Ishikawa (cell line): ENCODE measurements around the gene ARHGEF39.

ENCODE experiments used
- EGR1 ChIP-seq: IDR thresholded peaks from 2 replicates; pipeline ENCODE4 v1.6.1; 2012
- EP300 ChIP-seq: IDR thresholded peaks from 2 replicates; pipeline ENCODE4 v1.6.1; 2012; ENCODE audit warnings: borderline replicate concordance
- FOXM1 ChIP-seq: IDR thresholded peaks from 2 replicates; pipeline ENCODE4 v1.6.1; 2012; ENCODE audit warnings: low read depth, borderline replicate concordance
- MAX ChIP-seq: IDR thresholded peaks from 2 replicates; pipeline ENCODE4 v1.6.1; 2012
- RAD21 ChIP-seq: IDR thresholded peaks from 2 replicates; pipeline ENCODE4 v1.6.1; 2012; ENCODE audit warnings: low read depth
- REST ChIP-seq: IDR thresholded peaks from 2 replicates; pipeline ENCODE4 v1.6.1; 2012; ENCODE audit warnings: low read depth, mild to moderate bottlenecking
- TAF1 ChIP-seq: IDR thresholded peaks from 2 replicates; pipeline ENCODE4 v1.6.1; 2012; ENCODE audit warnings: low read depth, mild to moderate bottlenecking
- TEAD4 ChIP-seq: IDR thresholded peaks from 2 replicates; pipeline ENCODE4 v1.6.1; 2012
- USF1 ChIP-seq: IDR thresholded peaks from 2 replicates; pipeline ENCODE4 v1.6.1; 2012
- ZBTB7A ChIP-seq: IDR thresholded peaks from 2 replicates; pipeline ENCODE4 v1.6.1; 2012; ENCODE audit warnings: low read depth

DNA sequence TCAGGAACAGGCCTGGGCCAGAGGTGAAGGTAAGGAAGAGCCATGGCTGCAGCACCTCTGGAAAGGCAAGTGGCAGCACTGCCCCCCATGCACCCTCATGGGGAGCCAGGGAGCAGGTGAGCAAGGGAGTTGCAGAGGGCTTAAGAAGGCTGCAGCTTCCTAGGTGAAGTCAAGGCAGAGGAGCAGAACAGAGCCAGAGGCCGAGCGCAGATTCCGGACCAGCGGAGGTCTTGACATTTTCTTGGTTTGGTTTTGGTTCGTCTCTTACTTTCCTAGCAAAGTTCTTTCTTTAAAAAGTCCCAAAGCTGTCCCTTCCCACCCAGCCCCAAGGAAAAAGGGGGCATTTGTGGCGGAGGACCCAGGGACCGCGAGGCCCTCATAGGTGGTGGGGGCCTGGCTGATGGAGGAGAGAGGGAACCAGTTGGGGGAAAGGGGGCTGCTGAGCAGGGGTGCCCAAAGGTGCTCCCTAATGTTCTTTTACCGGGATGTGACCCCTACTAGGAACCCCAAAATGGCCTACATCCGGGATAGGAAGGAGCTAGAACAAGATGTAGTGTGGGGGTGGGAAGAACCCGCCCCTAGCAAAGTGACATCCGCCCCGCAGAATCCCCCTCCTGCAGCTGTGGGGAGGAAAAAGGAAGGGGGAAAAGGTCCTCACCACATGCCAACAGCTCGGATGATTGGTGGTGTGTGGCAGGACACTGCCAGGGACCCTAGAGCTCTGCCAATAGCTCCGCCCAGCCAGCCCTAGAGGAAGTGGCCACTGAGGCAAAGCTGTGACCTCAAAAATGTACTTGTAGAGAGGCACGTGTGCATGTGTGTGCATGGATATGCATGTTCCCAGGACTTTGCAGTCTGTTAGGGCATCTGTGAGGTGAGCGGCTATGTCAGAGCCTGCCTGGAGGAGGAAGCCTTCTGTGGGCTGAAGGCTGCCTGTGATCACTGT, 45.9 kb downstream of the ARHGEF39 start:
- TF ChIP-seq USF1 (no peak), MAX (no peak), EP300 (no peak), RAD21 (no peak), FOXM1 (no peak), TAF1 (no peak), TEAD4 (no peak), REST (no peak), EGR1 (no peak), ZBTB7A (no peak)
